Liver (tissue), 9 donors: ENCODE results near the gene VENTX. TPM values are rescaled to one million over a fixed set of nuclear protein-coding genes. Genes with fewer than 3 reads are reported as not detected.

Experiments used
- DNase-seq: peaks from one replicate; pipeline ENCODE4 v3.0.0-alpha.2; 2017; ENCODE audit warnings: low spot score
- H3K27ac ChIP-seq, 2 donors: one replicate each; pipeline ENCODE4 v1.7.0; 2013; ENCODE audit warnings: inconsistent platforms in 2 of 2, low read length in 2 of 2, control low read depth in 1 of 2, low read depth in 1 of 2, mild to moderate bottlenecking in 1 of 2
- H3K27me3 ChIP-seq, 4 donors: one replicate each; pipeline versions ENCODE4 v1.6.1 to v1.7.0; 2013; ENCODE audit warnings: low read length in 3 of 4, inconsistent platforms in 1 of 4, mild to moderate bottlenecking in 1 of 4, moderate library complexity in 1 of 4; ENCODE audit not compliant: control insufficient read depth in 4 of 4, insufficient read depth in 4 of 4
- H3K36me3 ChIP-seq, 4 donors: one replicate each; pipeline versions ENCODE4 v1.6.1 to v1.7.0; 2013; ENCODE audit warnings: low read length in 3 of 4, mild to moderate bottlenecking in 3 of 4, low read depth in 1 of 4, moderate library complexity in 1 of 4; ENCODE audit not compliant: control insufficient read depth in 4 of 4, insufficient read depth in 3 of 4
- H3K4me1 ChIP-seq, 4 donors: one replicate each; pipeline versions ENCODE4 v1.6.1 to v1.7.0; 2013; ENCODE audit warnings: low read length in 3 of 4, mild to moderate bottlenecking in 3 of 4, moderate library complexity in 1 of 4; ENCODE audit not compliant: control insufficient read depth in 4 of 4, insufficient read depth in 4 of 4
- H3K4me3 ChIP-seq, 3 donors: one replicate each; pipeline versions ENCODE4 v1.6.1 to v1.7.0; 2013; ENCODE audit warnings: low read length in 3 of 3, control low read depth in 1 of 3, low read depth in 1 of 3, mild to moderate bottlenecking in 1 of 3
- H3K9ac ChIP-seq, 2 donors: one replicate each; pipeline ENCODE4 v1.7.0; 2013; ENCODE audit warnings: low read length in 2 of 2, mild to moderate bottlenecking in 2 of 2, moderate library complexity in 2 of 2, control low read depth in 1 of 2, low read depth in 1 of 2
- H3K9me3 ChIP-seq, 4 donors: one replicate each; pipeline versions ENCODE4 v1.6.1 to v1.7.0; 2013; ENCODE audit warnings: low read length in 3 of 4; ENCODE audit not compliant: control insufficient read depth in 4 of 4
- ATF3 ChIP-seq: IDR thresholded peaks from 2 replicates; pipeline ENCODE4 v1.6.1; 2016; ENCODE audit warnings: antibody characterized with exemption
- CTCF ChIP-seq: fragments of 150-350 bp; IDR thresholded peaks from 2 replicates; pipeline ENCODE4 v1.5.1; 2017; ENCODE audit warnings: improper control_type of control experiment, low read depth, low read length; ENCODE audit not compliant: missing input control
- EGR1 ChIP-seq, 2 donors: IDR thresholded peaks; 2 replicates each; pipeline ENCODE4 v1.6.1; 2016 to 2018; ENCODE audit warnings: antibody characterized with exemption in 2 of 2, low read depth in 2 of 2
- FOXA1 ChIP-seq: IDR thresholded peaks from 2 replicates; pipeline ENCODE4 v1.6.1; 2016; ENCODE audit warnings: antibody characterized with exemption
- FOXA2 ChIP-seq: IDR thresholded peaks from 2 replicates; pipeline ENCODE4 v1.6.1; 2016; ENCODE audit warnings: antibody characterized with exemption
- GABPA ChIP-seq, 2 donors: IDR thresholded peaks in 1 of 2; conservative IDR thresholded peaks in 1 of 2; 2 replicates each; pipeline ENCODE4 v1.6.1; 2016; ENCODE audit warnings: antibody characterized with exemption in 2 of 2, mild to moderate bottlenecking in 1 of 2, moderate library complexity in 1 of 2
- HNF4A ChIP-seq, 2 donors: conservative IDR thresholded peaks; 2 replicates each; pipeline ENCODE4 v1.6.1; 2016; ENCODE audit warnings: antibody characterized with exemption in 2 of 2, mild to moderate bottlenecking in 2 of 2
- HNF4G ChIP-seq: IDR thresholded peaks from 2 replicates; pipeline ENCODE4 v1.6.1; 2016; ENCODE audit warnings: antibody characterized with exemption
- JUND ChIP-seq, 2 donors: IDR thresholded peaks; 2 replicates each; pipeline ENCODE4 v1.6.1; 2016; ENCODE audit warnings: antibody characterized with exemption in 2 of 2
- NR2F2 ChIP-seq: IDR thresholded peaks from 2 replicates; pipeline ENCODE4 v1.6.1; 2016; ENCODE audit warnings: antibody characterized with exemption
- RAD21 ChIP-seq, 2 donors: IDR thresholded peaks; 2 replicates each; pipeline ENCODE4 v1.6.1; 2016; ENCODE audit warnings: antibody characterized with exemption in 2 of 2, mild to moderate bottlenecking in 2 of 2
- REST ChIP-seq: IDR thresholded peaks from 2 replicates; pipeline ENCODE4 v1.6.1; 2016; ENCODE audit warnings: antibody characterized with exemption, mild to moderate bottlenecking
- RXRA ChIP-seq, 2 donors: IDR thresholded peaks; 2 replicates each; pipeline ENCODE4 v1.6.1; 2017 to 2018; ENCODE audit warnings: antibody characterized with exemption in 2 of 2, mild to moderate bottlenecking in 1 of 2
- SP1 ChIP-seq: IDR thresholded peaks from 2 replicates; pipeline ENCODE4 v1.6.1; 2018; ENCODE audit warnings: antibody characterized with exemption, mild to moderate bottlenecking
- TAF1 ChIP-seq: conservative IDR thresholded peaks from 2 replicates; pipeline ENCODE4 v1.6.1; 2016; ENCODE audit warnings: antibody characterized with exemption, mild to moderate bottlenecking
- YY1 ChIP-seq: IDR thresholded peaks from 2 replicates; pipeline ENCODE4 v1.6.1; 2016; ENCODE audit warnings: antibody characterized with exemption, mild to moderate bottlenecking
- ZBTB33 ChIP-seq: IDR thresholded peaks from 2 replicates; pipeline ENCODE4 v1.6.1; 2016; ENCODE audit warnings: antibody characterized with exemption
- WGBS: extraction: QIAGEN DNeasy Blood & Tissue Kit; methylation state at CpG from one replicate; pipeline ENCODE4 v1.1.7; 2013; 5-methylcytosine and 5-hydroxymethylcytosine counted together
- polyA plus RNA-seq, 2 donors: library from polyadenylated mRNA; stranded (reverse) in 1 of 2; unstranded in 1 of 2; fragments of 200-250 nt in 1 of 2; fragments of >200 nt in 1 of 2; fragmentation: Nextera tagmentation in 1 of 2; extraction: Ambion mirVana in 1 of 2; gene quantifications; one replicate each; pipeline versions ENCODE4 v1.2.1 to v1.2.3, GENCODE V29; 2013 to 2015
- total RNA-seq, 2 donors: library from RNA; depleted of rRNA; stranded (reverse); fragments of >200 nt; gene quantifications; one replicate each; pipeline ENCODE4 v1.2.3, GENCODE V29; 2014
- TF ChIP-seq, protein P1 (sequence below): IDR thresholded peaks from 2 replicates; pipeline ENCODE4 v1.6.1; 2016; ENCODE audit warnings: antibody characterized with exemption
- donor health status: healthy.
- donor health status: healthy.
- donor health status: healthy.
- donor health status: healthy.
- donor health status: healthy.

Gene VENTX
- total and polyA plus RNA-seq, 4 donors: 0.05 to 0.25 (median 0.09) TPM

DNA sequence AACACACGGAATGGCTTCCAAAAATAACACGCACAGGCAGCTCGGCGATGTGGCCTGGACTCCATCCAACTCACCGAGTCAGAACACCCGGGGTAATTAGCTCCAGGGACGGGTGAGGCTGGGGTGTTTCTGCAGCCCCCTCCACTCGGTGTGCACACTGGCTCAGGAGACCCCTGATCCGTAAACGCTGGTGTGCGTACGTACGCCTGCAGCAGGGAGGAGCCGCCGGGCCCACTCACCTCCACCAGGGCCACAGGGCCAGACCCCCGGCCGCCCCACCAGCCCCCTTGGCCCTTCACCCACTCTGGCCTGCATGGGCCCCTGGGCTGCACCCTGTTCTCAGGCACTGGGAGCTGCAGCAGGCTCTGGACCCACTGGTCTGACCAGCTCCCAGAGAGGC is 30.0 kb upstream of the VENTX start:
- Histone ChIP-seq H3K27me3 (peaks cover 0 to 2% (median 0%) of the 10 kb centered on the region in 4 donors), H3K36me3 (peaks cover 0 to 5% (median 0%) of the 10 kb centered on the region in 4 donors), H3K9me3 (no peaks in the 10 kb centered on the region), H3K27ac (no peak overlapping the region), H3K9ac (no peak overlapping the region), H3K4me1 (no peaks in the 10 kb centered on the region), H3K4me3 (no peak overlapping the region)
- WGBS: 87% methylated on average over 17 of the region's 17 CpGs
- TF ChIP-seq RXRA (IDR thresholded peaks at IDR 0.05) (no peak), HNF4A (conservative IDR thresholded peaks at IDR 0.05) (no peak), GABPA (IDR thresholded peaks at IDR 0.05 in 1 of 2, conservative IDR thresholded peaks at IDR 0.05 in 1 of 2) (no peak), JUND (IDR thresholded peaks at IDR 0.05) (no peak), CTCF (no peak), TAF1 (no peak), FOXA1 (no peak), FOXA2 (no peak), EGR1 (IDR thresholded peaks at IDR 0.05; ENCODE audit: low read depth in 2 of 2) (no peak), HNF4G (no peak), RAD21 (IDR thresholded peaks at IDR 0.05) (no peak), NR2F2 (no peak), ZBTB33 (no peak), REST (no peak), ATF3 (no peak), SP1 (no peak), YY1 (no peak)
- TF ChIP-seq, protein P1, sequence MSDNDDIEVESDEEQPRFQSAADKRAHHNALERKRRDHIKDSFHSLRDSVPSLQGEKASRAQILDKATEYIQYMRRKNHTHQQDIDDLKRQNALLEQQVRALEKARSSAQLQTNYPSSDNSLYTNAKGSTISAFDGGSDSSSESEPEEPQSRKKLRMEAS: no peak
- DNase-seq: no peak
